Breast epithelium (tissue), 3 donors: ENCODE results near the gene NMU.

Experiments used
- CTCF ChIP-seq, 3 donors: fragments of 450-650 bp; IDR thresholded peaks; one replicate each; pipeline ENCODE4 v1.5.1; 2016 to 2017; ENCODE audit warnings: antibody characterized with exemption in 3 of 3, mild to moderate bottlenecking in 3 of 3, moderate library complexity in 3 of 3
- POLR2AphosphoS5 ChIP-seq, 3 donors: sonication (generic); formaldehyde crosslinking; IDR thresholded peaks; one replicate each; pipeline ENCODE4 v1.6.1; 2017; ENCODE audit warnings: antibody characterized with exemption in 3 of 3

GRCh38 chr4:55545641-55546505 lies 90.2 kb downstream of the NMU start:
- TF ChIP-seq CTCF (IDR thresholded peaks at IDR 0.05) (no peak), POLR2AphosphoS5 (IDR thresholded peaks at IDR 0.05) (peak in 2 of 3 donors; percentile 13 to 21)
